CD4-positive, alpha-beta T cell treated with Interleukin-21 for 1 hour (primary cell): Measurements from ENCODE around the gene TUBB.
"Not testable (repeated sequence)": the region's sequence is repeated elsewhere in the genome, so short reads cannot be mapped to it uniquely, and the experiment has no call there.

Experiments
- DNase-seq: peaks from one replicate; pipeline ENCODE4 v3.0.0-alpha.2; 2020

TUBB gene

GRCh38 chr6:30687659-30688431 is 32.3 kb upstream of the TUBB start:
- no peak for DNase-seq

- DNase-seq: no peak
Measured at GRCh38 chr6:30688569-30688968, 31.6 kb upstream of the TUBB start.

- DNase-seq: no peak
Measured at GRCh38 chr6:30689022-30689865, 30.9 kb upstream of the TUBB start.

- DNase-seq: no peak
Measured at GRCh38 chr6:30689985-30690384, 30.2 kb upstream of the TUBB start.

GRCh38 chr6:30690403-30691207 is 29.5 kb upstream of the TUBB start, which contains the start of gene NRM:
Gene NRM, minus strand, starts transcription at chr6:30690984. Its CDS starts 10 bp downstream, at chr6:30690974.
- peak; percentile 69 for DNase-seq

- no peak for DNase-seq
Measured at GRCh38 chr6:30691208-30691847, 28.8 kb upstream of the TUBB start.

GRCh38 chr6:30696432-30696831 is 23.7 kb upstream of the TUBB start:
- no peak for DNase-seq

- no peak for DNase-seq
Measured at GRCh38 chr6:30700340-30700739, 19.8 kb upstream of the TUBB start.

GRCh38 chr6:30703011-30703410 is 17.1 kb upstream of the TUBB start:
- DNase-seq: no peak

GRCh38 chr6:30703821-30704220 is 16.3 kb upstream of the TUBB start:
- no peak for DNase-seq

- DNase-seq: no peak
Measured at GRCh38 chr6:30705620-30706019, 14.5 kb upstream of the TUBB start.

- no peak for DNase-seq
Measured at GRCh38 chr6:30707281-30707850, 12.8 kb upstream of the TUBB start.

GRCh38 chr6:30709101-30709868 is 10.9 kb upstream of the TUBB start:
- no peak for DNase-seq

- no peak for DNase-seq
Measured at GRCh38 chr6:30711758-30712380, 8.3 kb upstream of the TUBB start.

- no peak for DNase-seq
Measured at GRCh38 chr6:30712441-30712945, 7.7 kb upstream of the TUBB start.

GRCh38 chr6:30714263-30714662 is 5.9 kb upstream of the TUBB start:
- DNase-seq: no peak

- no peak for DNase-seq
Measured at GRCh38 chr6:30716879-30717128, 3.3 kb upstream of the TUBB start.

GRCh38 chr6:30717129-30717844 is 2.9 kb upstream of the TUBB start, which contains the start of gene MDC1:
Gene MDC1, minus strand, starts transcription at chr6:30717281. Its CDS starts 2,106 bp downstream, at chr6:30715175.
- peak; percentile 100 for DNase-seq

- not testable (repeated sequence) for DNase-seq
Measured at GRCh38 chr6:30717845-30718720, 2.1 kb upstream of the TUBB start.
